ENCODE data around the gene PREPL.
"Not testable (repeated sequence)": the region's sequence is repeated elsewhere in the genome, so short reads cannot be mapped to it uniquely, and the experiment has no call there.

The PREPL gene

DNA sequence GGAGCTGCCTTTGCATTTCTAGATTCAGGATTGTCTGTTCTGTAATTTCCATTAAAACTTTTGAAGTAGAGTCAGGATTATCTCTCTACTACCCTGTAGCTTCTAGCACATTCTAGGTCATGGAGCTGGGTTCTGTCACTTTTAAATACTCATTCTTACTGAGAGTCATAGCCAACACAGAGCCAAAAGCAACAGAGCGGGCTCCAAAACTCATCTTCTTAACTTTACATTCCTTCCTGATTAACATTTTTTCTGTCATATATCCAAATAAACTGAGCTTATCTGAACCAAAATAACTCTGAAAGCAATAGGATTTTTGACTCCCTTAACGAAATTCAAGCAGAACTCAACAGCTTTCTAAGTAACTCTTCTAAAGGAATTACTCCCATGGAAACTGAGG, 12.9 kb downstream of the PREPL start:
- DNase-seq (ENCODE audit: low spot score) = peak; percentile 61

DNA sequence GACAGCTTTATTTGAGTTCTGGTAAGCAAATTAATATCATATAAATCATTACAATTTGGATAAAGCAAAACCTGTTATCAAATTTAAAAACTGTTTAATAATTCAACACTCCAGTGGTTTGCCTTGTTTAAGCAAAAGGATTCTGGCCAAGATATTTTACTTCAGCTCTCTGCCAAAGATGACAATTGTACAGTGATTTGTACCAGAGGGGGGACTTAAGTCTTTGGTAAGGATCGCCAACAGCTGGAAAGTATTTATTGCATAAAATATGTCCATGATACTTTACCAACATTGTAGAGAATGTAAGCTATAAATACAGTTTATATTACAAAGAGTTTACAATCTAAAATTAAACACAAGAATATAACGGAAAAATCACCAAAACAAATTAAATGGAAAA, 13.8 kb downstream of the PREPL start:
- DNase-seq (ENCODE audit: low spot score) = no peak

DNA sequence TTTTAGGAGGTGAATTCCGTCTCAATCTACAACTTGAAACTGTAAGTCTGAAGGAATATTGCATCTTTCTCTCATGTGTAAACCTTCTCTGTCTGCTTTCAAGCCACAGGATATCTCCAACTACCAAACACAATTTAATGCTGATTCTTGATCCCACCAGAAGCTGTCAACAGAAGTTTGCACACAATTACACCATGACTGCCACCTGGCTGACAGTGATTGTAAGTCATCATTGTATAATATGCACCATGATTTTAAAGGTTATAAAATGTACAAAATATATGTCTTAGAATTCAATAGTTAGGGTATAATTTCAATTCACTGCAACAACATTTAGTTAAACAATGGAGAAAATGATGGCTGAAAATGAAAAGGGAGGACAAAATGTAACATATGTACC, 18.4 kb downstream of the PREPL start:
- DNase-seq (ENCODE audit: low spot score) = no peak

DNA sequence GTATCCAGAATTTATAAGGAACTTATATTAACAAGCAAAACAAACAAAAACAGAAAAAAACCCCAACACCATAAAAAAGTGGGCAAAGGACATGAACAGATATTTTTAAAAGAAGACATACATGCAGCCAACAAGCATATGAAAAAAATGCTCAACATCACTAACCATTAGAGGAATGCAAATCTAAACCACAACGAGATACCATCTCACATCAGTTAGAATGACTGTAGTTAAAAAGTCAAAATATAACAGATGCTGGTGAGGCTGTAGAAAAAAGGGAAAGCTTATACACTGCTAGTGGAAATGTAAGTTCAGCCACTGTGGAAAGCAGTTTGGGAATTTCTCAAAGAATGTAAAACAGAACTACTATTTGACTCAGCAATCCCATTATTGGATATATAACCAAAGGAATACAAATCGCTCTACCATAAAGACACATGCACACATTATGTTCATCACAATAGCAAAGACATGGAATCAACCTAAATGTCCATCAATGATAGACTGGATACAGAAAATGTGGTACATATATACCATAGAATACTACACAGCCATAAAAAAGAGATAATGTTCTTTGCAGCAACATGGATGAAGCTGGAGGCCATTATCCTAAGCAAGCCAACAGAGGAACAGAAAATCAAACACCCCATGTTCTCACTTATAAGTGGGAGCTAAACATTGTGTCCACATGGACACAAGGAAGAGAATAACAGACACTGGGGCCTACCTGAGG, 25.3 kb downstream of the PREPL start:
- DNase-seq (ENCODE audit: low spot score) = no peak

GRCh38 chr2:44333994-44334393, 27.3 kb downstream of the PREPL start:
- no peak for DNase-seq (ENCODE audit: low spot score)

GRCh38 chr2:44330801-44331200, 30.5 kb downstream of the PREPL start:
- DNase-seq (ENCODE audit: low spot score) = no peak

DNA sequence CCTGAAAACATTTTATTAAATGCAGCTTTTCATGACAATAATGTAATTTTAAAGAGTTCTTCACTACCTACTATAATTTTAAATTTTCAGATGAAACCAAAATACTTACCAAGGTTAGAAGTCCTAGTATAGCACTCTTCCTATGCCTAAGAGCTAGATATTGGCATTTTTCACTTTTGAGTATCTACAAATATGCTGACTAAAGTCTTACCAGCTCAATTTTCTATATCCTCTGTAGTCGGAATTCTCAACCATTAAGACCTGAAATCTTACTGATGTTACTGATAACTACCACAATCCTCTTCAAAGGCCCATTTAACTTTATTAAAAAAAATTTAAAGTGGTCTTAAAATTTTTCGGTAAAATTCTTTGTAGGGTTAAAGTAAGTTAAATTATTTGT, 32.0 kb downstream of the PREPL start:
- DNase-seq (ENCODE audit: low spot score) = no peak

DNA sequence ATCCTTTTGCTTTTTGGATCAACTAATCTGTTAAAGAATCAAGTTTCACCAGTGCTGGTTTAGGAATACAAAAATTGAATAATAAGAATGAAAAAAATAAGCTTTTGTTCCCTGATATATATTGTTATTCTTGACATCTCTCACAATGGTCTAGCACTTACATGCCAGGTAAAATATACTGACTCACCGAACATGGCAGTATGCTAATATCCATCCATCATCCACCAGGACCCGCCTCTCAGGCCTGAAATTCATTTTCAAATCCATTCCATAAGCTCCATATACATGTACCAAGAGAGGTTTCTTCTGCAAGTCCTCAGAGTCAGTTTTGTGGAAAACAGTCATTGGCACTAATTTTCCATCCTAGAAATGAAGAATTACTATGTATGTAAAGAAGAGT, 32.5 kb downstream of the PREPL start:
- no peak for DNase-seq (ENCODE audit: low spot score)

DNA sequence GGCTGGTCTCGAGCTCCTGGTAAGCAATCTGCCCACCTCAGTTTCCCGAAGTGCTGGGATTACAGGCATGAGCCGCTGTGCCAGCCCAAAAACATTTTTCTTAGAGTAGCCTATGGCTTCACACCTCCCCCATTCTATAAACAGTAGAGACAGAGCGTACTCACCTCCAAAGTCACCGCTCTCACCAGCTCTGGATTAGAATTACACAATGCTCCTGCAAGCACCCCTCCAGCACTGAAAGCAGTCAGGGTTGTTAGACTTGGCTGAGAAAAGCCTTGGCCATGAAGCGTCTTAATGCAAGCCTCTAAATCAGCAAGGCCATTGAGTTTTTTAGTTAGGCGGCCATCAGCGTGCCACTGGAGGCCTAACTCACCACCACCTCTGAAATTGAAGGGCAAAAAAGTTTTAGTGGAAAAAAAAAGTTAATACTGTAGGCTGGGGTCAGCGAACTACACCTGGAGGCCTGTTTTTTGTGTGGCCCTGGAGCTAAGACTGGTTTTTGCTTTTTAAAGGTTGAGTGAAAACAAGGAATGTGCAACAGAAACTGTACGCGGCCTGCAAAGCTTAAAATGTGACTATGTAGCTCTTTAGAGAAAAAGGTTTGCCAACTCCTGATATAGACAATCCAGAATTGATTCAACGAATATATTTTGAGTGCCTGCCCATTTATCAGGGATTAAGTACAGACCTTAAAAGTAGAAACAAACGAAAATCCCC, 34.6 kb downstream of the PREPL start:
- no peak for DNase-seq (ENCODE audit: low spot score)

DNA sequence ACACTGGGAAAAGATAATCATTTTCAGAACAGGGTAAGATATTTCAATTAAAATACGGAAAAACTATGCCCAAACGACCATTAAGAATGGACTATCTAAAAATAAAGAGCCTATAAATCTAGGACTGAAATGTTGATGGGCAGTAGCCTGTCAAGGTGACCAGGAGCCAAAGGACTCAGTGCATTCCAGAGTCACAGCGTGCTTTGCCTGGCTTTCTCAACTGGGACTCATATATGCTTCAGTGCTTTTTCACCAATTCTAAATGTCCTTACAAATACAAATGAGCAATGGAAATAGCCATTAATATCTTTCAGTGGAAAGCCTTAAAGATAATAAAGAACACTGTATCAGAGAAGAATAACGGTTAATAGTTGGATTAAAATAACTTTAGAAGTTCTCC, 35.4 kb downstream of the PREPL start:
- DNase-seq (ENCODE audit: low spot score) = no peak

DNA sequence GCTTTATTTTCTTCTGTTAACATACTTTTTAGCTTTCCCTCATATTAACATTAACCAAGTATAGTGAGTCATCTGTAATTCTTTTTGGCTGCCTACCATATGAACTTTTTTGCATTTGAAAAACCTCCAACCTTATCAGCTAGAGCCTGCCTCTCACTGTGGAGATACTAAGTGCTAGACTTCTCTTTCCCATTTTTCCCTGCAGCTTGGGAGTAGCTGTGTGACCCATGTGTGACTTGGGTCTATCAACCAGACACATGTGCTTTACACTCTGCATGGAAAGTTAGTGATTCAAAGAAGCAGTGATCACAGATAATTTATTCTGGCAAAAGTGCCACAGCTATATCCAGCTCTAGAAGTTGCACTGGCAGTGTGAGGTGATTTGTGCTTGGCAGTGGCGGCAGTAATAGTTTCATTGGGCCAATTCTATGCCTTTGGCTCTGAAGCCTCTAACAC, 36.3 kb downstream of the PREPL start:
- DNase-seq (ENCODE audit: low spot score) = peak; percentile 52

GRCh38 chr2:44321360-44321759, 39.9 kb downstream of the PREPL start:
- no peak for DNase-seq (ENCODE audit: low spot score)

GRCh38 chr2:44320832-44321231, 40.5 kb downstream of the PREPL start:
- DNase-seq (ENCODE audit: low spot score) = no peak

- DNase-seq (ENCODE audit: low spot score) = no peak
Measured at GRCh38 chr2:44315945-44316344, 45.3 kb downstream of the PREPL start.

DNA sequence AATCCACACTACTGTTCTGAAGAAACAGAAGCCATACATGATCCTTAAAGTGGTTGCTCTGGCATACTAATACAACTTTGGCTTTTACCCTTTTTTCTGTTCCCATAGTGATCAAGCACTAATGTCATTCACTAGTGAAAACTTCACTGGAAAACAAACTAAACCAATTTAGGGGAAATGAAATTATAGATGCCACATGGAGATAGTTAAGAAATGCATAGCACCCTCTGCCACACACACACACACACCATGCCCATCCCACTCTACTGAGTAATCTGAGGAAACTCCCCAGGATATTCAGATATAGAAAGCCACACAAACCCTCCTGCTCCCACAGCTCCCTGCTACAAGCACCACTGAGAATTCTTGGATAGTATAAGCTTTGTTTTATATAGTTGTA, 46.9 kb downstream of the PREPL start:
- no peak for DNase-seq (ENCODE audit: low spot score)

GRCh38 chr2:44310287-44310686, 51.0 kb downstream of the PREPL start:
- no peak for DNase-seq (ENCODE audit: low spot score)

DNA sequence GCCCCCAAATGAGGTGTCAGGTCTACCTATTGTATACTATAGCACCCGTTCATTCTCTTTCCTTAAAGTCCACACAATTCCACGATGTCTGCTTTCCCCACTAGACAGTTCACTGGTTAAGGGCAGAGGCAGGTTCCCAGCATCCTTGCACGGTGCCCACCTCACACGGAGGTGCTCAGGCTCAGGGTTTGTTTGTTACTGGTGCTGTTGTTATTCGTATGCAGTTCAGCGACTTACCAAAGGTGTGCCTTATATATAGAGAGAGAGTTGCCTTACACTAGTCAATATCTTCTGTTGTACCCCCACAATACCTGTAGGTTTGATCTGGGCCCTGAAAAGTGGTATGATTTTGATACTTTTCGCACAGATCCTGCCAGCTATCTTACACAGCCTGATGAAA, 55.4 kb downstream of the PREPL start:
- no peak for DNase-seq (ENCODE audit: low spot score)

DNA sequence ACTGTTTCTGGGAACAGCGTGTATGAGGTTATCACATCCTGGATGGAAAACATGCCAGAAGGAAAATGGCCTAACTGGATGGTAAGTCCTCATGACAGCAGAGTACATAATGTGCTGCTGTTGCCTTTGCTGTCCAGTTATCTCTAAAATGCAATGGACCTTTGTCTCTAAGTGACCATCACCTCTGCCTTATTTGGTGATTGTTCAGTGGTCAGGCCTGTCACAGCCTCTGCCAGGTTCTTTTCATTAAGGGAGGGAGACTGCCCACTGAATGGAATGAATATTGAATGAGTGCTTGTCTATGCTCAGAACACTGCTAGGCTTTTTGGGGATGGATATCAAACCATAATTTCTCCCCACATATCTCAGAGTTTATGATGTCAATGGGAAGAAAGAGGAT, 57.0 kb downstream of the PREPL start:
- DNase-seq (ENCODE audit: low spot score) = no peak

DNA sequence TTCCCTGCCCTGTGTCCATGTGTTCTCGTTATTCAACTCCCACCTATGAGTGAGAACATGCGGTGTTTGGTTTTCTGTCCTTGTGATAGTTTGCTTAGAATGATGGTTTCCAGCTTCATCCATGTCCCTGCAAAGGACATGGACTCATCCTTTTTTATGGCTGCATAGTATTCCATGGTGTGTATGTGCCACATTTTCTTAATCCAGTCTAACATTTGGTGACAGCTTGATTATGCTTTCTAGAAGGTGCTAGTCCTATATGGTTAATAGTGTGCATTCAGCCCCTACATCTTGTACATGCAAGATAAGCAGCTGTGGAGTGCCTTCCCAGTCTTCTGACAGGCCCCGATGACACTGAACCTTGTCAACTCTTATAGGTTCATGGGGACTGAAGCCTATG, 57.5 kb downstream of the PREPL start:
- DNase-seq (ENCODE audit: low spot score) = not testable (repeated sequence)

DNA sequence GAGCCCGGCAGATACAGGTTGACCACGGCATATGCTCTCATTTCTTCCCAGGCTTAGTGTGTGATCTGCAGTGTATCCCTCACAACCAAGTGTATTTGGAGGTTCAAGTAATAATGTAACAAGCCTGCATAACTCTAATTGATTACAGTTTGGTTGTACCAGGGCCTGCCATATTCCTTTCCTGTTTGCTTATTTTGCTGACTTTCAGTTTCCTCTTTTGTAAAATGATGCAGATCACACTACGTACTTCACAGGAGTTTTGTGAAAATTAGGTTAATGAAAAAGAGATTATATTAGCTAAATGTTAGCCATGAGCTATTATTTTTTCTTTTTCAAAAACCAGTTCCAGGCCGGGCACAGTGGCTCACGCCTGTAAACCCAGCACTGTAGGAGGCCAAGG, 60.2 kb downstream of the PREPL start:
- DNase-seq (ENCODE audit: low spot score) = no peak

DNA sequence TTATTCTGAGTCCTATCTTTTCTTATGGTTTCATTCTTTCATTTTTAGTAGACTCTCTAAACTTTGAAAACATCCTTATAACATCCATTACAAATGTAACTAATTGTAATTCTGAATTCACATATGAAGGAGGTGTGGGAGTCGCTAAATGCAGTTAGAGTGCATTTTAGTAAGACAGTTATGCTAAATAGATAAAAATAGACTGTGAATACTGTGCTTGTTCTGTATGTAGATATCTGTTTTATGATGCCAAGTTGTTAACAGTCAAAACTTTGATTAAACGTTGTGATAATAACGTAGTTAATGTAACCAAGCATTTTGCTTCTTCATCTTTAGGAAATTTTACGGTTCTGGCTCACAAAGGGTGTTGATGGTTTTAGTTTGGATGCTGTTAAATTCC, 61.7 kb downstream of the PREPL start:
- DNase-seq (ENCODE audit: low spot score) = no peak

- no peak for DNase-seq (ENCODE audit: low spot score)
Measured at GRCh38 chr2:44297431-44297830, 63.9 kb downstream of the PREPL start.

- no peak for DNase-seq (ENCODE audit: low spot score)
Measured at GRCh38 chr2:44296653-44297052, 64.6 kb downstream of the PREPL start.
